Small intestine (tissue), 7 donors: ENCODE data around the gene UEVLD. TPM values are rescaled to one million over a fixed set of nuclear protein-coding genes. Genes with fewer than 3 reads are reported as not detected.

Source experiments
- DNase-seq, 2 donors: peaks; one replicate each; pipeline versions ENCODE4 v3.0.0 to v3.0.0-alpha.2; 2013
- FAIRE-seq: peaks from 2 replicates; lab custom pipeline; 2012; peaks lifted over from hg19 to GRCh38; lab: Jason Lieb, UNC
- H3K27ac ChIP-seq, 3 donors: one replicate each; pipeline ENCODE4 v1.5.1; 2013; ENCODE audit warnings: low read length in 2 of 3, mild to moderate bottlenecking in 2 of 3, control low read depth in 1 of 3, inconsistent platforms in 1 of 3, low read depth in 1 of 3, moderate library complexity in 1 of 3
- H3K27me3 ChIP-seq, 3 donors: one replicate each; pipeline ENCODE4 v1.6.1; 2013; ENCODE audit warnings: low read length in 3 of 3, inconsistent platforms in 1 of 3; ENCODE audit not compliant: control insufficient read depth in 3 of 3, insufficient read depth in 3 of 3
- H3K36me3 ChIP-seq, 3 donors: one replicate each; pipeline ENCODE4 v1.6.1; 2013; ENCODE audit warnings: low read length in 3 of 3, inconsistent platforms in 1 of 3, low read depth in 1 of 3, mild to moderate bottlenecking in 1 of 3, moderate library complexity in 1 of 3; ENCODE audit not compliant: control insufficient read depth in 3 of 3, insufficient read depth in 2 of 3
- H3K4me1 ChIP-seq, 3 donors: one replicate each; pipeline ENCODE4 v1.6.1; 2013; ENCODE audit warnings: low read length in 2 of 3, inconsistent platforms in 1 of 3, low read depth in 1 of 3, mild to moderate bottlenecking in 1 of 3, moderate library complexity in 1 of 3; ENCODE audit not compliant: control insufficient read depth in 3 of 3, insufficient read depth in 2 of 3
- H3K4me3 ChIP-seq, 3 donors: one replicate each; pipeline ENCODE4 v1.5.1; 2013; ENCODE audit warnings: low read length in 3 of 3, control low read depth in 1 of 3, inconsistent platforms in 1 of 3, low read depth in 1 of 3, mild to moderate bottlenecking in 1 of 3, moderate library complexity in 1 of 3
- H3K9me3 ChIP-seq, 2 donors: one replicate each; pipeline ENCODE4 v1.6.1; 2013; ENCODE audit warnings: low read depth in 1 of 2, low read length in 1 of 2; ENCODE audit not compliant: control insufficient read depth in 2 of 2, insufficient read depth in 1 of 2
- WGBS, 3 donors: extraction: QIAGEN DNeasy Blood & Tissue Kit; methylation state at CpG; one replicate each; pipeline ENCODE4 v1.1.7; 2013; 5-methylcytosine and 5-hydroxymethylcytosine counted together
- polyA plus RNA-seq, 4 donors: library from polyadenylated mRNA; stranded (reverse) in 3 of 4; unstranded in 1 of 4; fragments of 200-250 nt in 3 of 4; fragments of 120-200 nt in 1 of 4; gene quantifications; one replicate each; pipeline versions ENCODE4 v1.2.1 to v1.2.3, GENCODE V29; 2013
- donor health status: healthy with polysubstance abuse.
- donor health status: control.
- donor health status: control.
- donor health status: Bipolar disorder and iron deficiency.
- donor health status: healthy.

Gene UEVLD
- polyA plus RNA-seq, 4 donors, result 9.2 to 18.3 (median 11.4) TPM

DNA sequence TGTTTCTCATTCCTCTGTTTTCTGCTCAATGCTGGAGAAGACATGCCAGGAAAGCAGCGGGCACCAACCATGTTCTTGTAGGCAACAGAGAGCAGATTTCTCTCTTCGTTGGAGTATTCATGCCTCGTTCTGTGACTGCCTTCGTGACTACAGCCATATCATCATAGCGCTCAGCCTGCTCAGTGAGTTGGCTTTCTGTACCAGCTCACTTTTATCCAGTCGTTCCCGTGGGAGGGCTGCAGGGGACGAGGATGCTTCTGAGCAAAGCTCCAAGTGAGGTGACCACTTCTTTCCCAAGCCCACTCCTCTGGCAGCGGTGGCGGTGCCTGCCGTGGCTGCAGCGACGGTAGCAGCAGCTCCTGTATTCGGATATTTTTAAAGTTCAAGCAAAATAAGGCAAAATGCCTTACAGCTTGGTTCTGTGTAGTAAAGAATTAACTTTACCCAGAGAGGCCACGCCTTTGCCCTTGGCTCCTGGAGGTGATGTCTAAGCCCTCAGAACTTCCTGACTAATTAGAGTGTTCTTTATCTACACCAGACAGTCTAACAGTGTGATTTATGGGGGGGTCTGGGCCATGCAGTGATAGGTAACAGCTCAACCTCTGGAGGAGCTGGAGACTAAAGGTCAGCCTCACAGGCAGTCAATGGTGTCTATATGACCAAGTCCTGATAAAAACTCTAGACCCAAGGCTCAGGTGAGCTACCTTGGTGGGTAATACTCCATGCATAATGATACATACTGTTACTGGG lies 97.6 kb downstream of the UEVLD start:
- no peak for FAIRE-seq
- Histone ChIP-seq H3K4me1 (peaks cover 2 to 24% (median 5%) of the 10 kb centered on the region in 3 donors), H3K9me3 (no peaks in the 10 kb centered on the region), H3K4me3 (peak overlapping the region in 2 of 3 donors; percentile 18 to 41), H3K27me3 (no peaks in the 10 kb centered on the region), H3K27ac (peak overlapping the region; percentile 64 to 85 (median 73)), H3K36me3 (peaks cover 4 to 7% (median 5%) of the 10 kb centered on the region in 3 donors)
- WGBS, 3 donors, result 37 to 65% (median 64%) methylated on average over 15 of the region's 15 CpGs
- peak; percentile 88 to 95 for DNase-seq

DNA sequence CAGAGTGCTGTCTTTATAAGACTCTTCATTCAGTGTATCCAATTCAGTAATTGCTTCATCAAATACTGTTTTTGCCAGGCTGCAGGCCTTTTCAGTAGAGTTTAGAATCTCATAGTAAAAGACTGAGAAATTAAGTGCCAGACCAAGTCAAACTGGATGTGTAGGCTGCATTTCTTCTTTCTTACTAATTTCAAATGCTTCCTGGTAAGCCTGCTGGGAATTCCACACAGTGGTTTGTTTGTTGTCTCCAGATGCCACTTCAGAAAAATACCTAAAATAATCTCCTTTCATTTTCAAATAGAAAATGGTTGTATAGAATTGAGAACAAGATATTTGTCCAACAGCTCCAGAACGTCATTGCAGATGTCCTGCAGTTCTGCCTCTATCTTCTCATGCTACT lies 98.2 kb downstream of the UEVLD start:
- H3K4me3 ChIP-seq, result peak overlapping the region in 1 of 3 donors; percentile 41
- H3K36me3 ChIP-seq, result peaks cover 4 to 10% (median 5%) of the 10 kb centered on the region in 3 donors
- DNase-seq, result peak in 1 of 2 donors; percentile 7
- no peaks in the 10 kb centered on the region for H3K27me3 ChIP-seq
- WGBS, 3 donors, result 43 to 67% (median 45%) methylated on average over 1 of the region's 1 CpG
- no peak for FAIRE-seq
- H3K9me3 ChIP-seq, result no peaks in the 10 kb centered on the region
- H3K27ac ChIP-seq, result peak overlapping the region; percentile 62 to 85 (median 73)
- peaks cover 2 to 23% (median 5%) of the 10 kb centered on the region in 3 donors for H3K4me1 ChIP-seq

DNA sequence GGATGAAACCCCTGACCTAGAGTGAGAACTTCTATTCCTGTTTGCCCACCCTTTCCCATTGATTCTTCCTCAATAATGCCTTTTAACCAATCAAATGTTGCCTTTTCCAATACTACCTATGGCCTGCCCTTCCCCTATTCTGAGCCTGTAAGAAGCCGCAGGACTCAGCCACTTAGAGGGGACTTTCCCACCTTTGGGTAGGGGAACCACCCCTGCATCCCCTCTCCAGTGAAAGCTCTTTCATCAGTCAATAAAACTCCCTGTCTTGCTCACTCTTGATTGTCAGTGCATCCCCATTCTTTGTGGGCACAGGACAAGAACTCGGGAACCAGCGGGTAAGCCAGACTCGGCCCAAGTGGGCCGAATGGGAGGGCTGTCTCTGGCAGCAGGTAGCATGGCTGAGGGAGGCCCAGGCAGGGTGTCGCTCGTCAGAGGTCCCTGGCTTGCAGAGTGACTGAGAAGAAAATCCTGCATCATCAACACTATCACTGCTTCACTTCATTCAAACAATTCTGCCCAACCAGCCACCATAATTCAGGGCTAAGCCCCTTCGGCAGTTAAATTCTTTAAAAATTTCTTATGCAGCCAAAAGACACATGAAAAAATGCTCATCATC lies 102.5 kb downstream of the UEVLD start:
- WGBS, 3 donors, result 90 to 94% (median 90%) methylated on average over 8 of the region's 8 CpGs
- DNase-seq, result no peak
- Histone ChIP-seq H3K27ac (no peak overlapping the region), H3K36me3 (peaks cover 17 to 19% (median 19%) of the 10 kb centered on the region in 3 donors), H3K27me3 (no peaks in the 10 kb centered on the region), H3K4me1 (peaks cover 0 to 2% (median 2%) of the 10 kb centered on the region in 3 donors), H3K4me3 (no peak overlapping the region), H3K9me3 (no peaks in the 10 kb centered on the region)
- no peak for FAIRE-seq

Other genes starting within 250 kb of the UEVLD start
- 100 to 1,000 TPM; 349 to 825 (median 616) TPM for gene LDHA, start 194.2 kb downstream of the UEVLD start, polyA plus RNA-seq
- 1 to 10 TPM in 2 of 4 donors, under 1 TPM in 2; 0.06 to 5.1 (median 2.5) TPM for gene LDHC, start 176.4 kb downstream of the UEVLD start, polyA plus RNA-seq
- gene LDHAL6A, start 132.9 kb downstream of the UEVLD start, polyA plus RNA-seq, result under 1 TPM in 2 of 4 donors, not detected in 2; 0.04 to 0.19 TPM
- gene TSG101, start 61.8 kb downstream of the UEVLD start, polyA plus RNA-seq, result 10 to 100 TPM; 52.6 to 80.5 (median 75.6) TPM
- 1 to 10 TPM in 2 of 4 donors, under 1 TPM in 1, not detected in 1; 0.60 to 4.9 (median 3.5) TPM for gene MISFA, start 11.1 kb upstream of the UEVLD start, polyA plus RNA-seq
- gene SPTY2D1, start 45.6 kb upstream of the UEVLD start, polyA plus RNA-seq, result 10 to 100 TPM in 1 of 4 donors, 1 to 10 TPM in 3; 5.8 to 16.5 (median 6.5) TPM
- gene TMEM86A, start 110.0 kb upstream of the UEVLD start, polyA plus RNA-seq, result 1 to 10 TPM in 2 of 4 donors, under 1 TPM in 2; 0.22 to 1.6 (median 1.1) TPM
- gene IGSF22, start 137.5 kb upstream of the UEVLD start, polyA plus RNA-seq, result 1 to 10 TPM in 1 of 4 donors, under 1 TPM in 3; 0.27 to 1.3 (median 0.69) TPM
- gene PTPN5, start 203.1 kb upstream of the UEVLD start, polyA plus RNA-seq, result 1 to 10 TPM in 1 of 4 donors, under 1 TPM in 1, not detected in 2; 0.22 to 1.6 TPM